Eye (tissue), 1 donor: ENCODE measurements around the gene TRIM32.
"Not testable (repeated sequence)": the region's sequence is repeated elsewhere in the genome, so short reads cannot be mapped to it uniquely, and the experiment has no call there.

Experiments
- DNase-seq: peaks from one replicate; pipeline ENCODE4 v3.0.0-alpha.2; 2015

The TRIM32 gene

GRCh38 chr9:116674210-116674980, 12.7 kb upstream of the TRIM32 start:
- DNase-seq: no peak

- no peak for DNase-seq
These were observed 3.6 kb upstream of the TRIM32 start for GRCh38 chr9:116683535-116683934.

- no peak for DNase-seq
These were observed 1.9 kb upstream of the TRIM32 start for GRCh38 chr9:116685166-116685565.

- DNase-seq: no peak
These were observed 970 bp upstream of the TRIM32 start for GRCh38 chr9:116686135-116686534.

- DNase-seq: no peak
These were observed 422 bp upstream of the TRIM32 start for GRCh38 chr9:116686693-116687073.

GRCh38 chr9:116687754-116688135, 640 bp downstream of the TRIM32 start:
- no peak for DNase-seq

GRCh38 chr9:116688806-116689485, 1.8 kb downstream of the TRIM32 start:
- DNase-seq: no peak

GRCh38 chr9:116689486-116690032, 2.5 kb downstream of the TRIM32 start:
- no peak for DNase-seq

GRCh38 chr9:116690805-116691204, 3.7 kb downstream of the TRIM32 start:
- not testable (repeated sequence) for DNase-seq

GRCh38 chr9:116691607-116692006, 4.5 kb downstream of the TRIM32 start:
- DNase-seq: no peak

- no peak for DNase-seq
These were observed 5.5 kb downstream of the TRIM32 start for GRCh38 chr9:116692616-116693015.

- no peak for DNase-seq
These were observed 6.2 kb downstream of the TRIM32 start for GRCh38 chr9:116693233-116693731.

GRCh38 chr9:116694785-116695291, 7.7 kb downstream of the TRIM32 start:
- no peak for DNase-seq

- no peak for DNase-seq
These were observed 8.3 kb downstream of the TRIM32 start for GRCh38 chr9:116695438-116695837.

- no peak for DNase-seq
These were observed 10.3 kb downstream of the TRIM32 start for GRCh38 chr9:116697362-116697761.

- no peak for DNase-seq
These were observed 10.8 kb downstream of the TRIM32 start for GRCh38 chr9:116697887-116698286.

GRCh38 chr9:116700279-116700678, 13.2 kb downstream of the TRIM32 start:
- DNase-seq: no peak

GRCh38 chr9:116700882-116701865, 14.1 kb downstream of the TRIM32 start:
- no peak for DNase-seq

GRCh38 chr9:116701940-116702642, 15.0 kb downstream of the TRIM32 start:
- DNase-seq: no peak

GRCh38 chr9:116703634-116704033, 16.5 kb downstream of the TRIM32 start:
- no peak for DNase-seq

GRCh38 chr9:116704470-116704869, 17.4 kb downstream of the TRIM32 start:
- no peak for DNase-seq

GRCh38 chr9:116705531-116705930, 18.4 kb downstream of the TRIM32 start:
- no peak for DNase-seq
